HCT116 (cell line): ENCODE measurements around the gene ZFP36. TPM values are rescaled to one million over a fixed set of nuclear protein-coding genes. Genes with fewer than 3 reads are reported as not detected.

Experiments
- ATAC-seq: fragments of 200-7000 bp; cut with Tn5 transposase; 2 replicates; pipeline ENCODE4 v1.9.1; 2020; ENCODE audit warnings: mild to moderate bottlenecking, moderate library complexity
- BruUV-seq: library from RNA; stranded (reverse); fragments of 400-500 nt; replicated peaks from 2 replicates; lab custom pipeline; 2021; lab: Mats Ljungman, UMichigan
- CTCF ChIA-PET: fragments of 300-600 bp; sonication (Branson Sonifier 250); formaldehyde crosslinking; loops from one replicate; lab custom pipeline; 2021; ENCODE audit warnings: antibody characterized with exemption; lab: Charles Lee
- POLR2A ChIA-PET: fragments of 300-600, 350-600 bp; sonication (Branson Sonifier 250); formaldehyde crosslinking; loops from one replicate; lab custom pipeline; 2021; ENCODE audit warnings: antibody characterized with exemption; lab: Charles Lee
- RAD21 ChIA-PET, 2 experiments: fragments of 300-600 bp; sonication (Branson Sonifier 250); formaldehyde crosslinking; loops; one replicate each; lab custom pipeline; 2023; ENCODE audit warnings: low total read pairs in 2 of 2; ENCODE audit not compliant: uncharacterized antibody in 2 of 2, unreplicated experiment in 2 of 2, low non-redundant PET in 1 of 2; lab: Charles Lee
- DNase-seq: peaks from one replicate; pipeline ENCODE4 v3.0.0-alpha.2; 2010; ENCODE audit warnings: low read depth, low spot score
- H2AFZ ChIP-seq: fragments of 200-600 bp; shearing (Covaris generic), sonication (generic); 2 replicates; pipeline ENCODE4 v1.6.1; 2017; ENCODE audit warnings: low read depth, mixed run types, mixed read lengths, antibody characterized with exemption, low read length; ENCODE audit not compliant: poor library complexity, severe bottlenecking
- H3K27ac ChIP-seq: 2 replicates; pipeline ENCODE4 v1.5.1; 2012; ENCODE audit warnings: low read depth, low read length
- H3K27me3 ChIP-seq: fragments of 200-600 bp; sonication (generic); 2 replicates; pipeline ENCODE4 v1.6.1; 2016; ENCODE audit warnings: mixed run types, low read length, mixed read lengths; ENCODE audit not compliant: insufficient read depth
- H3K36me3 ChIP-seq, 2 experiments: fragments of 200-500 bp in 1 of 2; fragments of 200-600 bp in 1 of 2; sonication (Bioruptor generic) in 1 of 2; sonication (generic) in 1 of 2; 2 replicates each; pipeline versions ENCODE4 v1.5.1 to v1.6.1; 2014 to 2016; ENCODE audit warnings: low read length in 2 of 2, inconsistent platforms in 1 of 2, mixed read lengths in 1 of 2, mixed run types in 1 of 2; ENCODE audit not compliant: insufficient read depth in 2 of 2, control insufficient read depth in 1 of 2
- H3K4me1 ChIP-seq, 2 experiments: fragments of 200-600 bp in 1 of 2; sonication (generic) in 1 of 2; 2 replicates each; pipeline versions ENCODE4 v1.5.1 to v1.6.1; 2012 to 2017; ENCODE audit warnings: low read length in 2 of 2, inconsistent platforms in 1 of 2, mild to moderate bottlenecking in 1 of 2, mixed read lengths in 1 of 2, mixed run types in 1 of 2, moderate library complexity in 1 of 2; ENCODE audit not compliant: insufficient read depth in 2 of 2, control insufficient read depth in 1 of 2
- H3K4me2 ChIP-seq: fragments of 200-600 bp; sonication (generic); 2 replicates; pipeline ENCODE4 v1.6.1; 2017; ENCODE audit warnings: mixed run types, low read length, mixed read lengths
- H3K4me3 ChIP-seq, 2 experiments: fragments of 200-600 bp in 1 of 2; sonication (generic) in 1 of 2; replicated peaks in 1 of 2; 2 replicates each; pipeline ENCODE4 v1.5.1; 2011 to 2016; ENCODE audit warnings: low read length in 2 of 2, control low read depth in 1 of 2, low read depth in 1 of 2, mild to moderate bottlenecking in 1 of 2, mixed read lengths in 1 of 2, mixed run types in 1 of 2
- H3K79me2 ChIP-seq: fragments of 200-600 bp; sonication (generic); 2 replicates; pipeline ENCODE4 v1.6.1; 2017; ENCODE audit warnings: mild to moderate bottlenecking, mixed run types, low read length, moderate library complexity, mixed read lengths; ENCODE audit not compliant: insufficient read depth
- H3K9ac ChIP-seq: fragments of 200-600 bp; sonication (generic); 2 replicates; pipeline ENCODE4 v1.6.1; 2016; ENCODE audit warnings: low read length, mixed read lengths
- H3K9me2 ChIP-seq: fragments of 200-600 bp; sonication (generic), shearing (Covaris generic); 2 replicates; pipeline ENCODE4 v1.6.1; 2017; ENCODE audit warnings: mixed run types, mild to moderate bottlenecking, moderate library complexity; ENCODE audit not compliant: insufficient read depth
- H3K9me3 ChIP-seq, 2 experiments: fragments of 200-500 bp in 1 of 2; fragments of 200-600 bp in 1 of 2; sonication (Bioruptor generic) in 1 of 2; sonication (generic) in 1 of 2; 2 replicates each; pipeline ENCODE4 v1.6.1; 2014 to 2017; ENCODE audit warnings: low read length in 2 of 2, mixed read lengths in 2 of 2, inconsistent platforms in 1 of 2, low read depth in 1 of 2, mild to moderate bottlenecking in 1 of 2, mixed run types in 1 of 2, moderate library complexity in 1 of 2; ENCODE audit not compliant: control insufficient read depth in 1 of 2, insufficient read depth in 1 of 2
- H4K20me1 ChIP-seq: fragments of 200-600 bp; sonication (generic), shearing (Covaris generic); 2 replicates; pipeline ENCODE4 v1.6.1; 2017; ENCODE audit warnings: mixed run types, mild to moderate bottlenecking, moderate library complexity; ENCODE audit not compliant: insufficient read depth
- CBX3 ChIP-seq: IDR thresholded peaks from 2 replicates; pipeline ENCODE4 v1.6.1; 2012; ENCODE audit warnings: low read depth
- EGR1 ChIP-seq: IDR thresholded peaks from 2 replicates; pipeline ENCODE4 v1.6.1; 2012; ENCODE audit warnings: low read depth
- ELF1 ChIP-seq: IDR thresholded peaks from 2 replicates; pipeline ENCODE4 v1.6.1; 2012; ENCODE audit warnings: low read depth, borderline replicate concordance
- EZH2 ChIP-seq: fragments of 200-600 bp; sonication (generic); IDR thresholded peaks from 2 replicates; pipeline ENCODE4 v1.6.1; 2017; ENCODE audit warnings: antibody characterized with exemption, mixed run types
- EZH2phosphoT487 ChIP-seq: fragments of 200-600 bp; IDR thresholded peaks from 2 replicates; pipeline ENCODE4 v1.6.1; 2018; ENCODE audit warnings: antibody characterized with exemption, borderline replicate concordance
- FOSL1 ChIP-seq: IDR thresholded peaks from 2 replicates; pipeline ENCODE4 v1.6.1; 2012; ENCODE audit warnings: low read depth
- JUND ChIP-seq: IDR thresholded peaks from 2 replicates; pipeline ENCODE4 v1.6.1; 2012
- POLR2AphosphoS5 ChIP-seq: IDR thresholded peaks from 2 replicates; pipeline ENCODE4 v1.6.1; 2011; ENCODE audit warnings: mild to moderate bottlenecking, low read depth, low read length, moderate library complexity
- RAD21 ChIP-seq: IDR thresholded peaks from 2 replicates; pipeline ENCODE4 v1.6.1; 2012; ENCODE audit warnings: low read depth, mild to moderate bottlenecking
- REST ChIP-seq: IDR thresholded peaks from 2 replicates; pipeline ENCODE4 v1.6.1; 2012; ENCODE audit warnings: low read depth
- SP1 ChIP-seq: IDR thresholded peaks from 2 replicates; pipeline ENCODE4 v1.6.1; 2012; ENCODE audit warnings: low read depth
- TCF7L2 ChIP-seq: IDR thresholded peaks from 2 replicates; pipeline ENCODE4 v1.7.0; 2011; ENCODE audit warnings: borderline replicate concordance, inconsistent platforms; ENCODE audit not compliant: insufficient read depth, insufficient read length; ENCODE audit errors: extremely low read depth
- YY1 ChIP-seq: IDR thresholded peaks from 2 replicates; pipeline ENCODE4 v1.6.1; 2011; ENCODE audit warnings: low read length, low read depth, moderate library complexity, mild to moderate bottlenecking; ENCODE audit not compliant: insufficient replicate concordance; ENCODE audit errors: extremely low read depth
- ZBTB33 ChIP-seq: IDR thresholded peaks from 2 replicates; pipeline ENCODE4 v1.6.1; 2011; ENCODE audit warnings: mild to moderate bottlenecking, low read length, moderate library complexity; ENCODE audit not compliant: insufficient replicate concordance; ENCODE audit errors: extremely low read depth
- ZFX ChIP-seq: fragments of 450-650 bp; IDR thresholded peaks from 2 replicates; pipeline ENCODE4 v1.6.1; 2017
- ZNF274 ChIP-seq: fragments of 200-500 bp; sonication (Bioruptor generic); IDR thresholded peaks from 2 replicates; pipeline ENCODE4 v1.6.1; 2014; ENCODE audit warnings: mild to moderate bottlenecking, low read depth, low read length, inconsistent platforms
- intact Hi-C: fragments of 100-400 bp; cut with micrococcal nuclease; formaldehyde crosslinking; loops from 2 replicates; pipeline ENCODE4 v1.10.0; 2022
- total RNA-seq: library from RNA; stranded (reverse); gene quantifications from one replicate; pipeline ENCODE4 v1.2.1, GENCODE V29; 2021; ENCODE audit not compliant: unreplicated experiment

ZFP36 gene
- total RNA-seq, 1 experiment from 2014 or later: 131 TPM

- TF ChIP-seq REST (no peak), EZH2 (no peak), EGR1 (no peak), POLR2AphosphoS5 (no peak), ZNF274 (no peak), SP1 (no peak), ELF1 (no peak), JUND (no peak), FOSL1 (no peak), YY1 (no peak), TCF7L2 (no peak)
These were observed 14.1 kb downstream of the ZFP36 start (continued) for GRCh38 chr19:39420769-39421168.

GRCh38 chr19:39422020-39422419 lies 15.4 kb downstream of the ZFP36 start:
- ChIA-PET POLR2A (interaction anchor here (3.4 kb wide), 1 partner anchor 14 kb away, joined by 17 read pairs; the partner anchor contains the start of gene RPS16), RAD21 (no interaction called here), CTCF (no interaction called here)
- 0 out of 4 replicates have a peak, but pooled peaks cover 0 to 4% of the 10 kb centered on the region in 2 experiments for H3K36me3 ChIP-seq
- ATAC-seq (no peak), DNase-seq (no peak)
- no peaks in the 10 kb centered on the region for H3K9me2 ChIP-seq
- intact Hi-C loops: no loop called here
- BruUV-seq: no TSS peak
- no peaks in the 10 kb centered on the region for H3K9me3 ChIP-seq
- H3K79me2 ChIP-seq: no peaks in the 10 kb centered on the region
- H3K9ac ChIP-seq: no peak overlapping the region
- H3K27ac ChIP-seq: no peak overlapping the region
- no peaks in the 10 kb centered on the region for H4K20me1 ChIP-seq
- no peaks in the 10 kb centered on the region for H3K27me3 ChIP-seq
- no peak overlapping the region for H3K4me3 ChIP-seq
- H3K4me2 ChIP-seq: no peak overlapping the region
- peaks cover 0 to 4% of the 10 kb centered on the region in 2 experiments; a peak in 2 of 4 replicates for H3K4me1 ChIP-seq
- no peak overlapping the region for H2AFZ ChIP-seq
- TF ChIP-seq ZBTB33: no peak
- TF ChIP-seq CBX3: no peak
- TF ChIP-seq REST: no peak
- no peak for TF ChIP-seq POLR2AphosphoS5
- TF ChIP-seq EZH2phosphoT487: no peak
- no peak for TF ChIP-seq TCF7L2
- TF ChIP-seq ZFX: no peak
- no peak for TF ChIP-seq JUND
- TF ChIP-seq RAD21: no peak
